Type B pancreatic cell (in vitro differentiated cells): ENCODE data around the gene EFCAB13. TPM values are rescaled to one million over a fixed set of nuclear protein-coding genes. Genes with fewer than 3 reads are reported as not detected.

Source experiments
- DNase-seq: peaks from one replicate; pipeline ENCODE4 v3.0.0; 2021; ENCODE audit warnings: mixed read lengths; ENCODE audit not compliant: unreplicated experiment; ENCODE audit errors: extremely low spot score
- H3K27ac Mint-ChIP-seq: 2 replicates; pipeline ENCODE4 v1.8.0; 2021; ENCODE audit warnings: mild to moderate bottlenecking, mixed read lengths
- H3K27me3 Mint-ChIP-seq: 2 replicates; pipeline ENCODE4 v1.8.0; 2021; ENCODE audit warnings: mixed read lengths
- H3K36me3 Mint-ChIP-seq: 2 replicates; pipeline ENCODE4 v1.8.0; 2021; ENCODE audit warnings: mixed read lengths
- H3K4me1 Mint-ChIP-seq: one replicate; pipeline ENCODE4 v1.8.0; 2021; ENCODE audit warnings: mixed read lengths; ENCODE audit not compliant: unreplicated experiment
- H3K4me3 Mint-ChIP-seq: 2 replicates; pipeline ENCODE4 v1.8.0; 2021; ENCODE audit warnings: mild to moderate bottlenecking, mixed read lengths
- H3K9me3 Mint-ChIP-seq: 2 replicates; pipeline ENCODE4 v1.8.0; 2021; ENCODE audit warnings: mixed read lengths
- total RNA-seq: library from RNA; stranded (reverse); gene quantifications from 2 replicates; pipeline ENCODE4 v1.2.1, GENCODE V29; 2021; ENCODE audit warnings: low replicate concordance
- TF ChIP-seq, protein P1 (sequence below): fragments of 200-600 bp; sonication (generic); conservative IDR thresholded peaks from 2 replicates; pipeline ENCODE4 v1.5.0; 2021; ENCODE audit warnings: antibody characterized with exemption, mild to moderate bottlenecking

EFCAB13 gene
- total RNA-seq, 1 donor from 2014 or later, result 4.4 TPM

- Mint-ChIP-seq H3K4me3 (peak overlapping the region; percentile 4), H3K27ac (no peak overlapping the region), H3K36me3 (peaks cover 5% of the 10 kb centered on the region), H3K27me3 (no peaks in the 10 kb centered on the region), H3K9me3 (peaks cover 9% of the 10 kb centered on the region), H3K4me1 (no peaks in the 10 kb centered on the region)
- TF ChIP-seq, protein P1, sequence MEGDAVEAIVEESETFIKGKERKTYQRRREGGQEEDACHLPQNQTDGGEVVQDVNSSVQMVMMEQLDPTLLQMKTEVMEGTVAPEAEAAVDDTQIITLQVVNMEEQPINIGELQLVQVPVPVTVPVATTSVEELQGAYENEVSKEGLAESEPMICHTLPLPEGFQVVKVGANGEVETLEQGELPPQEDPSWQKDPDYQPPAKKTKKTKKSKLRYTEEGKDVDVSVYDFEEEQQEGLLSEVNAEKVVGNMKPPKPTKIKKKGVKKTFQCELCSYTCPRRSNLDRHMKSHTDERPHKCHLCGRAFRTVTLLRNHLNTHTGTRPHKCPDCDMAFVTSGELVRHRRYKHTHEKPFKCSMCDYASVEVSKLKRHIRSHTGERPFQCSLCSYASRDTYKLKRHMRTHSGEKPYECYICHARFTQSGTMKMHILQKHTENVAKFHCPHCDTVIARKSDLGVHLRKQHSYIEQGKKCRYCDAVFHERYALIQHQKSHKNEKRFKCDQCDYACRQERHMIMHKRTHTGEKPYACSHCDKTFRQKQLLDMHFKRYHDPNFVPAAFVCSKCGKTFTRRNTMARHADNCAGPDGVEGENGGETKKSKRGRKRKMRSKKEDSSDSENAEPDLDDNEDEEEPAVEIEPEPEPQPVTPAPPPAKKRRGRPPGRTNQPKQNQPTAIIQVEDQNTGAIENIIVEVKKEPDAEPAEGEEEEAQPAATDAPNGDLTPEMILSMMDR, result no peak
- DNase-seq, result no peak
These were observed 8.5 kb downstream of the EFCAB13 start for GRCh38 chr17:47332287-47332686.

- no peak for DNase-seq
- Mint-ChIP-seq H3K27me3 (no peaks in the 10 kb centered on the region), H3K4me3 (no peak overlapping the region), H3K27ac (no peak overlapping the region), H3K4me1 (no peaks in the 10 kb centered on the region), H3K9me3 (peaks cover 9% of the 10 kb centered on the region), H3K36me3 (peaks cover 5% of the 10 kb centered on the region)
- TF ChIP-seq, protein P1, result no peak
These were observed 11.6 kb downstream of the EFCAB13 start for GRCh38 chr17:47335101-47335936.

DNA sequence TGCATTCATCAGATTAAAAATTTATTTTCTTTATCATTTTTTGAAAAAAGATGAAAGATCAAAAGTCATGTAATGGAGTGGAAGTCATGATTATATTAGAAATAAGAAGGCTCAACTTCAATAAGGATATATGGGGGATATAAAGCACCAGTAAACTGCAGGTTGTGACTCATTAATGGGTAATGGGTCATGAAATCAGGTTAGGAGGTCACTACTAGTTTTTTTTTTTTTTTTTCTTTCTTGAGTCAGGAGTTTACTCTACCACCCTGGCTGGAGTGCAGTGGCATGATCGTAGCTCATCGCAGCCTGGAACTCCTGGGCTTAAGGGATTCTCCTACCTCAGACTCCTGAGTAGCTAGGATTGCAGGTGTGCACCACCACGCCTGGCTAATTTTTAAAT is 14.3 kb downstream of the EFCAB13 start:
- H3K36me3 Mint-ChIP-seq, result no peaks in the 10 kb centered on the region
- DNase-seq, result no peak
- no peak overlapping the region for H3K27ac Mint-ChIP-seq
- H3K4me1 Mint-ChIP-seq, result no peaks in the 10 kb centered on the region
- no peaks in the 10 kb centered on the region for H3K27me3 Mint-ChIP-seq
- TF ChIP-seq, protein P1, result no peak
- no peak overlapping the region for H3K4me3 Mint-ChIP-seq
- peaks cover 5% of the 10 kb centered on the region for H3K9me3 Mint-ChIP-seq

- TF ChIP-seq, protein P1, result no peak
- Mint-ChIP-seq H3K4me1 (no peaks in the 10 kb centered on the region), H3K9me3 (no peaks in the 10 kb centered on the region), H3K27ac (no peak overlapping the region), H3K36me3 (no peaks in the 10 kb centered on the region), H3K4me3 (no peak overlapping the region), H3K27me3 (no peaks in the 10 kb centered on the region)
- no peak for DNase-seq
These were observed 29.1 kb downstream of the EFCAB13 start for GRCh38 chr17:47352848-47353247.

GRCh38 chr17:47358652-47359051 is 34.9 kb downstream of the EFCAB13 start:
- H3K4me1 Mint-ChIP-seq, result no peaks in the 10 kb centered on the region
- H3K27me3 Mint-ChIP-seq, result no peaks in the 10 kb centered on the region
- TF ChIP-seq, protein P1, result no peak
- H3K36me3 Mint-ChIP-seq, result no peaks in the 10 kb centered on the region
- H3K27ac Mint-ChIP-seq, result no peak overlapping the region
- DNase-seq, result no peak
- H3K4me3 Mint-ChIP-seq, result no peak overlapping the region
- H3K9me3 Mint-ChIP-seq, result no peaks in the 10 kb centered on the region
